Measurements from ENCODE around the gene OR2A42. TPM values are rescaled to one million over a fixed set of nuclear protein-coding genes. Genes with fewer than 3 reads are reported as not detected.
"Not testable (repeated sequence)": the region's sequence is repeated elsewhere in the genome, so short reads cannot be mapped to it uniquely, and the experiment has no call there.

The OR2A42 gene
- total RNA-seq, 1 donor from 2014 or later, result under 0.01 TPM

- not testable (repeated sequence) for H3K9me3 ChIP-seq (ENCODE audit: control insufficient read depth in 3 of 3, low read length in 3 of 3); H3K36me3 ChIP-seq (ENCODE audit: control insufficient read depth in 3 of 3, insufficient read depth in 3 of 3, low read length in 3 of 3); H3K27me3 ChIP-seq (ENCODE audit: control insufficient read depth in 3 of 3, insufficient read depth in 3 of 3, low read length in 3 of 3); H3K9ac ChIP-seq (ENCODE audit: low read depth in 1 of 3, low read length in 3 of 3); H3K4me3 ChIP-seq (ENCODE audit: low read length in 3 of 3); H3K4me1 ChIP-seq (ENCODE audit: control insufficient read depth in 3 of 3, insufficient read depth in 3 of 3, low read length in 3 of 3); H3K27ac ChIP-seq (ENCODE audit: low read depth, low read length)
Measured at GRCh38 chr7:144259067-144259466, 19.7 kb upstream of the OR2A42 start.

GRCh38 chr7:144256112-144256511, 16.7 kb upstream of the OR2A42 start:
- H3K9me3 ChIP-seq (ENCODE audit: control insufficient read depth in 3 of 3, low read length in 3 of 3), result no peaks in the 10 kb centered on the region
- no peaks in the 10 kb centered on the region for H3K4me1 ChIP-seq (ENCODE audit: control insufficient read depth in 3 of 3, insufficient read depth in 3 of 3, low read length in 3 of 3)
- H3K4me3 ChIP-seq (ENCODE audit: low read length in 3 of 3), result no peak overlapping the region
- no peak overlapping the region for H3K9ac ChIP-seq (ENCODE audit: low read depth in 1 of 3, low read length in 3 of 3)
- H3K36me3 ChIP-seq (ENCODE audit: control insufficient read depth in 3 of 3, insufficient read depth in 3 of 3, low read length in 3 of 3), result no peaks in the 10 kb centered on the region
- H3K27ac ChIP-seq (ENCODE audit: low read depth, low read length), result no peak overlapping the region
- H3K27me3 ChIP-seq (ENCODE audit: control insufficient read depth in 3 of 3, insufficient read depth in 3 of 3, low read length in 3 of 3), result no peaks in the 10 kb centered on the region

DNA sequence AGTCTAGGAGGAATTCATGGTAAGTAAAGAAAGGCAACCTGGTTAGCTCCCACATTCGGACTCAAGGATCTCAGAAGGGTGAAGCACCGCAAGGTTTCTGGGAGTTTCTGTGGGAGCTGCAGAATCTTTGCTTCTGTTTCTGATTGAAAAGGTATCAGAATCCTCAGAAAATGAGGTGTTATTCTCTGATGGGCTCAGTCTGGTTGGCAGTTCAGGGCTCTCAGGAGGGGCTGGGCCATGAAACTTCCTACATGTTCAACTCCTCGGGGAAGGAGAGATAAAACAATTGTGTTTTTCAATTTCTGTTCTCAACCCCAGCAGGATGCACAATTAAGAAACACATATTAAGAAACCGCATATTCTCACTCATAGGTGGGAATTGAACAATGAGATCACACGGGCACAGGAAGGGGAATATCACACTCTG, 16.1 kb upstream of the OR2A42 start:
- Histone ChIP-seq H3K9ac (ENCODE audit: low read depth in 1 of 3, low read length in 3 of 3) (no peak overlapping the region), H3K4me3 (ENCODE audit: low read length in 3 of 3) (no peak overlapping the region), H3K9me3 (ENCODE audit: control insufficient read depth in 3 of 3, low read length in 3 of 3) (no peaks in the 10 kb centered on the region), H3K4me1 (ENCODE audit: control insufficient read depth in 3 of 3, insufficient read depth in 3 of 3, low read length in 3 of 3) (no peaks in the 10 kb centered on the region), H3K27me3 (ENCODE audit: control insufficient read depth in 3 of 3, insufficient read depth in 3 of 3, low read length in 3 of 3) (no peaks in the 10 kb centered on the region), H3K27ac (ENCODE audit: low read depth, low read length) (no peak overlapping the region), H3K36me3 (ENCODE audit: control insufficient read depth in 3 of 3, insufficient read depth in 3 of 3, low read length in 3 of 3) (no peaks in the 10 kb centered on the region)

GRCh38 chr7:144252307-144252706, 12.9 kb upstream of the OR2A42 start:
- H3K9ac ChIP-seq (ENCODE audit: low read depth in 1 of 3, low read length in 3 of 3); H3K4me1 ChIP-seq (ENCODE audit: control insufficient read depth in 3 of 3, insufficient read depth in 3 of 3, low read length in 3 of 3); H3K4me3 ChIP-seq (ENCODE audit: low read length in 3 of 3); H3K9me3 ChIP-seq (ENCODE audit: control insufficient read depth in 3 of 3, low read length in 3 of 3); H3K27me3 ChIP-seq (ENCODE audit: control insufficient read depth in 3 of 3, insufficient read depth in 3 of 3, low read length in 3 of 3); H3K27ac ChIP-seq (ENCODE audit: low read depth, low read length); H3K36me3 ChIP-seq (ENCODE audit: control insufficient read depth in 3 of 3, insufficient read depth in 3 of 3, low read length in 3 of 3): not testable (repeated sequence)

- H3K27ac ChIP-seq (ENCODE audit: low read depth, low read length); H3K4me1 ChIP-seq (ENCODE audit: control insufficient read depth in 3 of 3, insufficient read depth in 3 of 3, low read length in 3 of 3); H3K36me3 ChIP-seq (ENCODE audit: control insufficient read depth in 3 of 3, insufficient read depth in 3 of 3, low read length in 3 of 3); H3K9ac ChIP-seq (ENCODE audit: low read depth in 1 of 3, low read length in 3 of 3); H3K27me3 ChIP-seq (ENCODE audit: control insufficient read depth in 3 of 3, insufficient read depth in 3 of 3, low read length in 3 of 3); H3K4me3 ChIP-seq (ENCODE audit: low read length in 3 of 3); H3K9me3 ChIP-seq (ENCODE audit: control insufficient read depth in 3 of 3, low read length in 3 of 3): not testable (repeated sequence)
Measured at GRCh38 chr7:144247674-144248330, 8.4 kb upstream of the OR2A42 start.

- not testable (repeated sequence) for H3K4me1 ChIP-seq (ENCODE audit: control insufficient read depth in 3 of 3, insufficient read depth in 3 of 3, low read length in 3 of 3); H3K27me3 ChIP-seq (ENCODE audit: control insufficient read depth in 3 of 3, insufficient read depth in 3 of 3, low read length in 3 of 3); H3K36me3 ChIP-seq (ENCODE audit: control insufficient read depth in 3 of 3, insufficient read depth in 3 of 3, low read length in 3 of 3); H3K9ac ChIP-seq (ENCODE audit: low read depth in 1 of 3, low read length in 3 of 3); H3K27ac ChIP-seq (ENCODE audit: low read depth, low read length); H3K4me3 ChIP-seq (ENCODE audit: low read length in 3 of 3); H3K9me3 ChIP-seq (ENCODE audit: control insufficient read depth in 3 of 3, low read length in 3 of 3)
Measured at GRCh38 chr7:144246967-144247366, 7.6 kb upstream of the OR2A42 start.

DNA sequence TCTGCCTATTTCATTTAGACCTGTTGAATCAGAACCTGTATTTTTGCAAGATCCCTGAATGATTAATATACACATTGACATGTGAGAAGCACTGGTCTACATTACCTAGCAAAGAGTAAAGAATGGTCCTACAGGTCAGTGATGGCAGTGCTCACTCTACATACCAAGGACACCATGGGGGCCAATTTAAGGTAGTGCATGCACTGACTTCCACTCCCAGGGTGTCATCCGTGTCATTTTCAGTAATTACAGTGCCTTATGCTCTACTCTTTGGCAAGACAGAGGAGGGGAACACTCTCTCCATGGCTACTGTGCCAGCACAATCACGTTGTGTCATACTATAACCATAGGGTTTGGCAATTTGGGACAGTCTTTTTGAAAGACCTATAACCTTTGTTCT, 6.0 kb upstream of the OR2A42 start:
- H3K36me3 ChIP-seq (ENCODE audit: control insufficient read depth in 3 of 3, insufficient read depth in 3 of 3, low read length in 3 of 3), result not testable (repeated sequence)

DNA sequence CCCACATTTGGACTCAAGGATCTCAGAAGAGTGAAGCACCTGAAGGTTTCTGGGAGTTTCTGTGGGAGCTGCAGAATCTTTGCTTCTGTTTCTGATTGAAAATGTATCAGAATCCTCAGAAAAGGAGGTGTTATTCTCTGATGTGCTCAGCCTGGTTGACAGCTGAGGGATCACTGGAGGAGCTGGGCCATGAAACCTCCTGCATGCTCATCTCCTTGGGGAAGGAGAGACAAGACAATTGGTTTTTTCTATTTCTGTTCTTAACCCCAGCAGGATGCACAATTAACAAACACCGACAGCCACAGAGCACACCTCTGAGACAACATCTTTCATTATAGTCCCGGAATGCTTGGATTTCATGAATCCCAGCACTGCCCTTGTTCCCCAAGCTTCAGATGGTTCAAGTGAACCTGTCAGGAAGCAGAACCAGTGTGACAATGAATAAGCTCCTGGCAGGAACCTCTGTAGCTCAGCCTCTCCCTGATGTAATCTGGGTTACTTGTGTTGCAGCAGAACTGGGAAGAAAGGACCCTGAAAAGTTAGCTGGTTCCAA, 799 bp downstream of the OR2A42 start:
- not testable (repeated sequence) for H3K4me1 ChIP-seq (ENCODE audit: control insufficient read depth in 3 of 3, insufficient read depth in 3 of 3, low read length in 3 of 3); H3K9me3 ChIP-seq (ENCODE audit: control insufficient read depth in 3 of 3, low read length in 3 of 3); H3K4me3 ChIP-seq (ENCODE audit: low read length in 3 of 3); H3K27me3 ChIP-seq (ENCODE audit: control insufficient read depth in 3 of 3, insufficient read depth in 3 of 3, low read length in 3 of 3); H3K27ac ChIP-seq (ENCODE audit: low read depth, low read length); H3K36me3 ChIP-seq (ENCODE audit: control insufficient read depth in 3 of 3, insufficient read depth in 3 of 3, low read length in 3 of 3); H3K9ac ChIP-seq (ENCODE audit: low read depth in 1 of 3, low read length in 3 of 3)

More for the DNA sequence above, 6.0 kb upstream of the OR2A42 start:
- H3K27me3 ChIP-seq (ENCODE audit: control insufficient read depth in 3 of 3, insufficient read depth in 3 of 3, low read length in 3 of 3); H3K27ac ChIP-seq (ENCODE audit: low read depth, low read length); H3K4me1 ChIP-seq (ENCODE audit: control insufficient read depth in 3 of 3, insufficient read depth in 3 of 3, low read length in 3 of 3); H3K4me3 ChIP-seq (ENCODE audit: low read length in 3 of 3); H3K9me3 ChIP-seq (ENCODE audit: control insufficient read depth in 3 of 3, low read length in 3 of 3); H3K9ac ChIP-seq (ENCODE audit: low read depth in 1 of 3, low read length in 3 of 3): not testable (repeated sequence)

- not testable (repeated sequence) for H3K27ac ChIP-seq (ENCODE audit: low read depth, low read length); H3K9me3 ChIP-seq (ENCODE audit: control insufficient read depth in 3 of 3, low read length in 3 of 3); H3K27me3 ChIP-seq (ENCODE audit: control insufficient read depth in 3 of 3, insufficient read depth in 3 of 3, low read length in 3 of 3); H3K9ac ChIP-seq (ENCODE audit: low read depth in 1 of 3, low read length in 3 of 3); H3K36me3 ChIP-seq (ENCODE audit: control insufficient read depth in 3 of 3, insufficient read depth in 3 of 3, low read length in 3 of 3); H3K4me3 ChIP-seq (ENCODE audit: low read length in 3 of 3); H3K4me1 ChIP-seq (ENCODE audit: control insufficient read depth in 3 of 3, insufficient read depth in 3 of 3, low read length in 3 of 3)
Measured at GRCh38 chr7:144233039-144233438, 6.4 kb downstream of the OR2A42 start.

- H3K9ac ChIP-seq (ENCODE audit: low read depth in 1 of 3, low read length in 3 of 3); H3K4me1 ChIP-seq (ENCODE audit: control insufficient read depth in 3 of 3, insufficient read depth in 3 of 3, low read length in 3 of 3); H3K27me3 ChIP-seq (ENCODE audit: control insufficient read depth in 3 of 3, insufficient read depth in 3 of 3, low read length in 3 of 3); H3K27ac ChIP-seq (ENCODE audit: low read depth, low read length); H3K36me3 ChIP-seq (ENCODE audit: control insufficient read depth in 3 of 3, insufficient read depth in 3 of 3, low read length in 3 of 3); H3K4me3 ChIP-seq (ENCODE audit: low read length in 3 of 3); H3K9me3 ChIP-seq (ENCODE audit: control insufficient read depth in 3 of 3, low read length in 3 of 3): not testable (repeated sequence)
Measured at GRCh38 chr7:144231027-144231426, 8.4 kb downstream of the OR2A42 start.
